GM21528 (cell line): ENCODE data around the gene PADI2.

Experiments
- ATAC-seq: cut with Tn5 transposase; IDR thresholded peaks from one replicate; pipeline ENCODE4 v1.9.1; 2021; ENCODE audit warnings: mild to moderate bottlenecking, moderate library complexity; ENCODE audit not compliant: unreplicated experiment, low FRiP score

The PADI2 gene

GRCh38 chr1:17119076-17119772 lies at the start of gene PADI2:
TSS of gene PADI2 (minus strand) at chr1:17119451. CDS start at chr1:17119371, 80 bp downstream.
- ATAC-seq = no peak

- no peak for ATAC-seq
Measured at GRCh38 chr1:17168091-17168876, 49.0 kb upstream of the PADI2 start.

DNA sequence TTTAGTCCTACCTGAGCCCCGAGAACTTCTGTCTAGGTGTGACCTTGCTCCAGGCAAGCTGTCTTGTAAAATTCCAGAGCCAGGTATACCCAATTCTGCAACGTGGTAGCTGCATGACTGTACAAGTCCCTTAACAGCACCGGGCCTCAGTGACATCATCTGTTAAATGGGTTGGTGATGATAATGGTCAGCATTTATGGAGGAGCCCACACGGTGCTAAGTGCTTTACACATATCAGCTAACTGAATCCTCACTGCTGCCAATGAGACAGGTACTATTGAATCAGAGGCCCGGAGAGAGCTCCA lies 48.5 kb upstream of the PADI2 start:
- no peak for ATAC-seq

DNA sequence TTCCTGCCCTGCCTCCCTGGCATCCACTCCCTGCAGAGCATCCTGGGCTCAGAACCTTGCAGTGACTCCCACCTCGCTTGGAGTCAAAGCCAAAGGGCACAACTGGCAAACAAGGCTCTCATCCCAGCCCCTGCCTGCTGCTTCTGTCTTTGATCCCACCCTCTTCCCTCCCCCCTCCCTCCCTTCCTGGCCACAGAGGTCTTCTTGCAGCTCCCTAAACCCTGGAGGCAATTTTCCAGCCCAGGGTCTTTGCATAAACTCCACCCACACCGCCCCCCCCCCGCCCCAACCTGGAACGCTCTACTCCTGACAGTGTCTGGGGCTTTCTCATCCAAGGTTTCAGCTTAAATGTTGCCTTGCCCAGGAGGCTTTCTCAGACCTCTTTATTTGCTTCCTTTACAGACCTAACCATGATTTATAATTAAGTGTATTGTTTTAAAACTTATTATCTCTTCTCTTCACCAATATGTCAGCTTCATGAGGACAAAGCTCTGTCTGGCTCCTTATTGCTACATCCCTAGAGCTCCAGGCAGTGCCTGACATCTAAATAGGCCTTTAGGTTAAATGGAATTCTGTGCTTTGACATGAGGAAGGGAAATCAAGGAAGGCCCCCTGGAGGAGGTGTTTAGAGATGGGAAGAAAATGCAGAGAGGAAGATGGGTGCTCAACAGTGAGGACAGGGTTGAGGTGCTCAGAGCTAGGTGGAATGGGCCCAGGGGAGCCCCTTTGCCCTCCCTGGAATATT lies 48.0 kb upstream of the PADI2 start:
- no peak for ATAC-seq

DNA sequence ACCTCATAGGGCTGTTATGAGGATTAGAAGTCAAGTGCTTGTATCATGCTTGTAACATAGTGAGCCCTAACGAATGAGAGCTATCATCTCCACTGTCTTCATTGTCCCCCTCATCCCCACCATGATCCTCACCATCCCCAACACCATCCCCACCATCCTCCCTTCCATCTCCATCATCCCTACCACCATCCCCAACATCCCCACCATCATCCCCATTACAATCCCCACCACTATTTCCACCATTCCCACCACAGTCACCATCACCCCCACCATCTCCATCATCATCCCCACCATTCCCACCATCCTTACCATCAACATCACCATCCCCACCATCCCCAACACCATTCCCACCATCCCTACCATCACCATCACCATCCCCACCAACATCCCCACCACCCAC lies 46.6 kb upstream of the PADI2 start:
- no peak for ATAC-seq

GRCh38 chr1:17163789-17164666 lies 44.8 kb upstream of the PADI2 start:
- no peak for ATAC-seq

GRCh38 chr1:17163371-17163770 lies 44.1 kb upstream of the PADI2 start:
- no peak for ATAC-seq

- no peak for ATAC-seq
Measured at GRCh38 chr1:17162941-17163340, 43.7 kb upstream of the PADI2 start.

- no peak for ATAC-seq
Measured at GRCh38 chr1:17161926-17162800, 42.9 kb upstream of the PADI2 start.

DNA sequence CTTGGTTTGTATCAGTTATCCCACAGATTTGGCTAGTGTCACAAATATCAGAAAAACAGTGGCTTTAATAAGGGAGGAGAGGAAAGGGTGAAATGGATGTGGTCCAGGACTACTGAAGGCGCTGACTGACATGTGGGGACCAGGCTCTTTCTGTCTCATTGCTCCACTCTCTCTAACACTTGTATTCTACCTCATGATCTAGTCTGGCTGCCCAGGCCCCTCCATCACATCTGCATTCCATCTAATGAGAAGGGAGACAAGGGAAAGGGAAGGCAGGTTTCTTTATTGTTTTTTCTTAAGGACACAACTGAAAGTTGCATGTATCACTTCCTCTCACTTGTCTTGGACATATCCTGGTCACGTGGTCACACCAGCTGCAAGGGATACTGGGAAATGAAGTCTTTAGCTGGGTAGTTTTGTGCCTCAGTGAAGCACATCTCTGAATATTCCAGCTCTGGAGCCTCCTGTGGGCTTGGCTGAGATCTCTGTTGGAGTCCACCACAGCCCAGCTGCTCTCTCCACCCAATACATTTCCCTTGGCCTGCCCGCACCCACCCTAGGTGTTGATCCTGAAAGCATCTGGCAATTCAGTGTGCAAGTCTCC lies 42.0 kb upstream of the PADI2 start:
- ATAC-seq = no peak

GRCh38 chr1:17158961-17159360 lies 39.7 kb upstream of the PADI2 start:
- no peak for ATAC-seq

DNA sequence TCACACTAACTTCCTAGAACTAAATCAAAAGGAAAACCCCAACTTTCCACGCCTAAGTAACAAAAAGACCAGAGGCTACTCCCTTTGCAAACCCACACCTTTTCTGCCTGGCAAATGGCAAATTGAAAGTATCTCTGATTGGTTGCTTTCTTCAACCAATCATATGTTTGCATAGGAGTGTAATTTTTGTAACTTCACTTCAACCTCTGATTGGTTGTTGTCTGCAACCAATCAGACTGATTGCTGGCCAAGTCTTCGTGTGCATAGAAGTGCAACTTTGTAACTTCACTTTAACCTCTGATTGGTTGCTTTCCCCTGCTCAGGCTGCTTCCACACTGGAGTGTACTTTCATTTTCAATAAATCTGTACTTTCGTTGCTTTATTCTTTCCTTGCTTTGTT lies 36.9 kb upstream of the PADI2 start:
- ATAC-seq = no peak

DNA sequence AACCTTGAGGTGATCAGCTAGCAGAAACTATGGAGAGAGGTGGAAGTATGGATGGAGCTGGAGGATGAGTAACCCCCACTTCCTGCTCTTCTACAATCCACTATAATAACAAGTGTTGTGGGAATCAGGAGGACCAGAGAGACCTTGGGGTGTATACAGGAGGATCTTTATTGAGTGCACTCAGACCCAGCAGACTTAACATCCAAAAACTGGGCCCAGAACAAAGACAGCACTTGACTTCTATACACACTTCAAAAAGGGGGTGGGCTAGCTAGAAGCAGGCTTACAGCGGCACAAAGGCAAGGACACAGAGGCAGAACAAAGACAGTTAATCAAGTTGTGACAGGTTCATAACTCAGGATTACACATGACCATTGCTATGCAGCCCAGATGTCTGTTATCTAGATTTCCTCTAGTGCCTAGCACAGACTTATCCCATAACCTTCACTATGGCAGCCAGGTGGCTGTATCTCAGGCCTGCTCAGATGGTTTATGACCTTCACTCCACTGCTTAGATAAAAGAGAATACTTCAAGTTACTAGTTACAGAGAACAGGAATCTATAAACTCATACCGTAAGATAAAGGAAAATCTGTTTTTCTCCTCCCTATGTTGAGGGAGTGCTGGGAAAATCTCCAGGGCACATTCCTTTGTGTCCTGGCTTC lies 36.1 kb upstream of the PADI2 start:
- no peak for ATAC-seq

DNA sequence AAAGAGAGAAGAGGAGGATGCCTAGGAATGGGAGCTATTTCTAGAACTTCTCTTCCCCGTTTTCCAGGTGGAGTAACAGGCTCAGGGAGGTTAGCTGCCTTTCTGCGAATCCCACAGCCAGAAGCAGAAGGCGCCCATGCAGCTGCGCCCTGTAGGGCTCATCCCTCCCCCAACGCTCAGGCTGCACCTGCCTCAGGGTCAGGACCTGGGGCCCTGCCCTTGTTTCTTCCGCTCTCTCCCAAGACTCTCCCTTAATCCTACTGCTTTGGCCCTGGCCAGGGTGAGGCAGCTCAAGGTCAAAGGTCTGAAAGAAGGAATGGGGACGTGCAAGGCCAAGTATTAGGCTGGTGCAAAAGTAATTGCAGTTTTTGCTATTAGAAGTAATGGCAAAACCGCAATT lies 30.5 kb upstream of the PADI2 start:
- no peak for ATAC-seq

- no peak for ATAC-seq
Measured at GRCh38 chr1:17148950-17149608, 29.8 kb upstream of the PADI2 start.

- ATAC-seq = no peak
Measured at GRCh38 chr1:17145648-17146047, 26.4 kb upstream of the PADI2 start.

- ATAC-seq = no peak
Measured at GRCh38 chr1:17143760-17144159, 24.5 kb upstream of the PADI2 start.
